ENCODE results near the gene PACRG. TPM values are rescaled to one million over a fixed set of nuclear protein-coding genes. Genes with fewer than 3 reads are reported as not detected.

The PACRG gene
- total and polyA plus RNA-seq, 2 of the 13 experiments (the other 11 are each of a cell fraction or from before 2014, with no cell fraction given): 0.13 TPM; not detected in 1

- TF ChIP-seq, protein P1, sequence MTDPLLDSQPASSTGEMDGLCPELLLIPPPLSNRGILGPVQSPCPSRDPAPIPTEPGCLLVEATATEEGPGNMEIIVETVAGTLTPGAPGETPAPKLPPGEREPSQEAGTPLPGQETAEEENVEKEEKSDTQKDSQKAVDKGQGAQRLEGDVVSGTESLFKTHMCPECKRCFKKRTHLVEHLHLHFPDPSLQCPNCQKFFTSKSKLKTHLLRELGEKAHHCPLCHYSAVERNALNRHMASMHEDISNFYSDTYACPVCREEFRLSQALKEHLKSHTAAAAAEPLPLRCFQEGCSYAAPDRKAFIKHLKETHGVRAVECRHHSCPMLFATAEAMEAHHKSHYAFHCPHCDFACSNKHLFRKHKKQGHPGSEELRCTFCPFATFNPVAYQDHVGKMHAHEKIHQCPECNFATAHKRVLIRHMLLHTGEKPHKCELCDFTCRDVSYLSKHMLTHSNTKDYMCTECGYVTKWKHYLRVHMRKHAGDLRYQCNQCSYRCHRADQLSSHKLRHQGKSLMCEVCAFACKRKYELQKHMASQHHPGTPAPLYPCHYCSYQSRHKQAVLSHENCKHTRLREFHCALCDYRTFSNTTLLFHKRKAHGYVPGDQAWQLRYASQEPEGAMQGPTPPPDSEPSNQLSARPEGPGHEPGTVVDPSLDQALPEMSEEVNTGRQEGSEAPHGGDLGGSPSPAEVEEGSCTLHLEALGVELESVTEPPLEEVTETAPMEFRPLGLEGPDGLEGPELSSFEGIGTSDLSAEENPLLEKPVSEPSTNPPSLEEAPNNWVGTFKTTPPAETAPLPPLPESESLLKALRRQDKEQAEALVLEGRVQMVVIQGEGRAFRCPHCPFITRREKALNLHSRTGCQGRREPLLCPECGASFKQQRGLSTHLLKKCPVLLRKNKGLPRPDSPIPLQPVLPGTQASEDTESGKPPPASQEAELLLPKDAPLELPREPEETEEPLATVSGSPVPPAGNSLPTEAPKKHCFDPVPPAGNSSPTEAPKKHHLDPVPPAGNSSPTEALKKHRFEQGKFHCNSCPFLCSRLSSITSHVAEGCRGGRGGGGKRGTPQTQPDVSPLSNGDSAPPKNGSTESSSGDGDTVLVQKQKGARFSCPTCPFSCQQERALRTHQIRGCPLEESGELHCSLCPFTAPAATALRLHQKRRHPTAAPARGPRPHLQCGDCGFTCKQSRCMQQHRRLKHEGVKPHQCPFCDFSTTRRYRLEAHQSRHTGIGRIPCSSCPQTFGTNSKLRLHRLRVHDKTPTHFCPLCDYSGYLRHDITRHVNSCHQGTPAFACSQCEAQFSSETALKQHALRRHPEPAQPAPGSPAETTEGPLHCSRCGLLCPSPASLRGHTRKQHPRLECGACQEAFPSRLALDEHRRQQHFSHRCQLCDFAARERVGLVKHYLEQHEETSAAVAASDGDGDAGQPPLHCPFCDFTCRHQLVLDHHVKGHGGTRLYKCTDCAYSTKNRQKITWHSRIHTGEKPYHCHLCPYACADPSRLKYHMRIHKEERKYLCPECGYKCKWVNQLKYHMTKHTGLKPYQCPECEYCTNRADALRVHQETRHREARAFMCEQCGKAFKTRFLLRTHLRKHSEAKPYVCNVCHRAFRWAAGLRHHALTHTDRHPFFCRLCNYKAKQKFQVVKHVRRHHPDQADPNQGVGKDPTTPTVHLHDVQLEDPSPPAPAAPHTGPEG (CRISPR knock-in tag; IDR thresholded peaks at IDR 0.05): no peak
- no peak for TF ChIP-seq KIAA2018 (CRISPR knock-in tag; IDR thresholded peaks at IDR 0.05; ENCODE audit: borderline replicate concordance)
- TF ChIP-seq ZNF350 (CRISPR knock-in tag; IDR thresholded peaks at IDR 0.05; ENCODE audit: borderline replicate concordance, low read depth): no peak
- TF ChIP-seq CC2D1A (CRISPR knock-in tag; IDR thresholded peaks at IDR 0.05): no peak
Measured at GRCh38 chr6:163352011-163352685, 624.4 kb downstream of the PACRG start (continued).
